Measurements from ENCODE around the gene TENT5D.
"Not testable (repeated sequence)": the region's sequence is repeated elsewhere in the genome, so short reads cannot be mapped to it uniquely, and the experiment has no call there.

TENT5D gene

DNA sequence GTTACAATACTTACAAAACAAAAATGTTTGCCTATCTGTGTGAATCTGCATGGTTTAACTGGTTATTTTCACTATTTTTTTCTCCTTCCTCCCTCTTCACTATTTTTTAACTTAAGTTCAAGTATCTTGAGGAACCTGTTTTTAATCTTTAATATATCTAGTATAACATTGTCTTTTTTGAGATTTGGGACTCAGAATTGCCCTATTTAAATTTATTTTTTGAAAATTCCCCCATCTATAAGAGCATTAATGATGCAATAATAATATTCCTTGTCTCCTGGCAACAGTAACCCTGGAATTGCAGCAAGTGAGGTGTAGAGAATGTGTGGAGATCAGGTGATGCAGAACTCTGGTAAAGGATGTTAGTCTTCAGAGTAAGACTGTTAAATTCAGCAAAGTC lies at the start of gene TENT5D:
Gene TENT5D (plus strand): TSS at position 301 of the 400 bp plus-strand sequence. CDS start 22,093 bp downstream, outside the sequence.
- H3K27me3 Mint-ChIP-seq (ENCODE audit: low read depth, poor library complexity): no peaks in the 10 kb centered on the region
- DNase-seq: no peak
- H3K4me1 Mint-ChIP-seq: peaks cover 6% of the 10 kb centered on the region
- H3K4me3 Mint-ChIP-seq: no peak within 1 kb of the TSS
- no peak for TF ChIP-seq CTCF (IDR thresholded peaks at IDR 0.05)
- H3K9me3 Mint-ChIP-seq: peaks cover 62% of the 10 kb centered on the region
- no peaks in the 10 kb centered on the region for H3K36me3 Mint-ChIP-seq (ENCODE audit: low read depth)
- H3K27ac Mint-ChIP-seq: no peak within 1 kb of the TSS

GRCh38 chrX:80385651-80386050 lies 34.6 kb upstream of the TENT5D start:
- not testable (repeated sequence) for DNase-seq; H3K27ac Mint-ChIP-seq; H3K4me1 Mint-ChIP-seq; H3K36me3 Mint-ChIP-seq (ENCODE audit: low read depth); H3K4me3 Mint-ChIP-seq; H3K27me3 Mint-ChIP-seq (ENCODE audit: low read depth, poor library complexity)
- H3K9me3 Mint-ChIP-seq: peaks cover 63% of the 10 kb centered on the region

DNA sequence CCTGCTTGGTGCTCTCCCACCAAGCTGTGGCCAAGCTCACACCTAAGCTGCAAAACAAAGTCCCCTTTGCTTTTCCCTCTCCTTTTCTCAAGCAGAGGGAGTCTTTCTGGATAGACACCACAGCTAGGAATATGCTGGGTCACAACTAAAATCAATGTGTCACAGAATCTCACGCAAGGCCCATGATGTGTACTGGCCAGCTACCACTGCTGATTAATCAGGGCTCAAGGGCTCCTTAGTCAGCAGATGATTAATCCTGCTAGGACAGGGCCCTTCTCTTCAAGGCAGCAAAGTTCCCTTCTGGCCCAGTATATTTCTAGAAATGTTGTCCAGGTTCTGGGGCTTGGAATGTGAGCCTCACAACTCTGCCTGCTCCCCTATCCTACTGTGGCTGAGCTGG lies 32.0 kb upstream of the TENT5D start:
- Mint-ChIP-seq H3K4me3 (no peak overlapping the region), H3K4me1 (no peaks in the 10 kb centered on the region), H3K27me3 (ENCODE audit: low read depth, poor library complexity) (no peaks in the 10 kb centered on the region), H3K27ac (no peak overlapping the region), H3K9me3 (peaks cover 54% of the 10 kb centered on the region), H3K36me3 (ENCODE audit: low read depth) (no peaks in the 10 kb centered on the region)
- no peak for TF ChIP-seq CTCF (IDR thresholded peaks at IDR 0.05)
- DNase-seq: no peak

- no peak for TF ChIP-seq CTCF (IDR thresholded peaks at IDR 0.05)
- no peak for DNase-seq
- H3K27ac Mint-ChIP-seq: no peak overlapping the region
- H3K4me1 Mint-ChIP-seq: no peaks in the 10 kb centered on the region
- no peaks in the 10 kb centered on the region for H3K36me3 Mint-ChIP-seq (ENCODE audit: low read depth)
- H3K4me3 Mint-ChIP-seq: no peak overlapping the region
- peaks cover 32% of the 10 kb centered on the region for H3K9me3 Mint-ChIP-seq
- H3K27me3 Mint-ChIP-seq (ENCODE audit: low read depth, poor library complexity): no peaks in the 10 kb centered on the region
Observed at GRCh38 chrX:80412042-80412441, 8.2 kb upstream of the TENT5D start.

GRCh38 chrX:80423000-80423399 lies 2.8 kb downstream of the TENT5D start:
- TF ChIP-seq CTCF (IDR thresholded peaks at IDR 0.05): no peak
- Mint-ChIP-seq H3K9me3 (peaks cover 46% of the 10 kb centered on the region), H3K4me3 (no peak overlapping the region), H3K27ac (no peak overlapping the region), H3K27me3 (ENCODE audit: low read depth, poor library complexity) (no peaks in the 10 kb centered on the region), H3K36me3 (ENCODE audit: low read depth) (no peaks in the 10 kb centered on the region), H3K4me1 (peaks cover 6% of the 10 kb centered on the region)
- no peak for DNase-seq

DNA sequence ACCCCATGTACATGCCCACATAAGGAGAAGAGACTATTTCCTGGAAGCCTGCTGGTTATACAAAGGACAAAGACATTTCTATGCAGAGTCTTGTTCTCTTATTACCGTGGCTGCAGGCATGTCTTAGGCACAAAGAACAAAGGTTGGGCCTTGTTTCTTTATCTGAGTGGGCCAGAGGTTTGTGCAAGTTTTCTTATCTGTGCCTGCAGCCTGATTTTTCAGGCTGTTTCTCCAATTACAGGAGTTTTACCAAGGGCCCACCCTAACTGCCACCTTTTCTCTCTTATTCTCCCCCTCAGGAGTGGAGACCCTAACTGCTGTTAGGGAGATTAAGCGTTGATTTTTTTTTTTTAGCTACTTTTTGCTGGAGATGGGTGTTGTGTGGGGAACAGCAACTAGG lies 3.5 kb downstream of the TENT5D start:
- no peak for DNase-seq
- Mint-ChIP-seq H3K27ac (no peak overlapping the region), H3K36me3 (ENCODE audit: low read depth) (no peaks in the 10 kb centered on the region), H3K4me1 (peaks cover 6% of the 10 kb centered on the region), H3K4me3 (no peak overlapping the region), H3K27me3 (ENCODE audit: low read depth, poor library complexity) (no peaks in the 10 kb centered on the region), H3K9me3 (peaks cover 46% of the 10 kb centered on the region)
- TF ChIP-seq CTCF (IDR thresholded peaks at IDR 0.05): no peak
